Measurements from ENCODE around the gene NDRG2. TPM values are rescaled to one million over a fixed set of nuclear protein-coding genes. Genes with fewer than 3 reads are reported as not detected.
"Not testable (repeated sequence)": the region's sequence is repeated elsewhere in the genome, so short reads cannot be mapped to it uniquely, and the experiment has no call there.

The NDRG2 gene
- total RNA-seq, 1 experiment from 2014 or later: 0.08 TPM

DNA sequence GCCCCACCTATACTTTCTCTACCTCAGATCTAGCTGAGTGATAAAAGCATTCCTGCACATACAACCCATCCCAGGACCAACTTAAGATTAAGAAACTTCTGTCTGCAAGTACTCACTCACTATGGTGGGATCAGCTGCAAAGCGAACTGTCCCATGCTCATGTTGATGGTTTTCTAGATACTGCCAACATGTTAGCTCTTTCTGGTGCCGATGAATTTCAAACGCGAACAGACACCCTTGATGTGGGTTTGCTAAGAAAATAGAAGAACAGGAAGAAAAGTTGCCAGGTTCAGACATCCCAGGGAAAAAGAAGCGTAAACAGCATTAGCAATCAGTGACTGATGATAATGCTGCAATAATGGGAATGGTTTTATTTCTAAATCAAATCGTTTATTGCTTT is 27.3 kb downstream of the NDRG2 start:
- Histone ChIP-seq H3K36me3 (peaks cover 39% of the 10 kb centered on the region), H3K4me3 (no peak overlapping the region), H3K27ac (no peak overlapping the region), H3K27me3 (replicated peaks) (no peaks in the 10 kb centered on the region), H3K4me1 (replicated peaks) (no peaks in the 10 kb centered on the region), H3K9me3 (replicated peaks) (no peaks in the 10 kb centered on the region)
- no peak for DNase-seq (ENCODE audit: low read depth in 1 of 2, low spot score in 2 of 2)

DNA sequence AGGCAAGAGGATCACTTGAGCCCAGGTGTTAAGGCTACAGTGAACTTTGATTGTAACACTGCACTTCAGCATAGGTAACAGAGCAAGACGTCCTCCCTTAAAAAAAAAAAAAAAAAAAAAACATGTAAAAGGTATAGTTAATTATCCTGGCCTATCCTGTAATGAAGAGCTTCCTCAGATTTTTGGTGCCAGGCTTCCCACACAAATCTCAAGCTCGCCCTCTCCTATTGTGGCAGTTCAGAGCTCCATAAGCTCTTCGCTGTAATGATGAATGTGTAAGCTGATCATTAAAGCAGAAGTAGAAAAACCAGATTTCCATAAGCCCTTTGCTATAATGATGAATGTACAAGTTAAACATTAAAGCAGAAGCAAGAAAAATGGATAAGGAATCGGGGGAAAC is 27.7 kb downstream of the NDRG2 start:
- Histone ChIP-seq H3K27ac (no peak overlapping the region), H3K36me3 (peaks cover 43% of the 10 kb centered on the region), H3K4me3 (no peak overlapping the region), H3K9me3 (replicated peaks) (no peaks in the 10 kb centered on the region), H3K27me3 (replicated peaks) (no peaks in the 10 kb centered on the region), H3K4me1 (replicated peaks) (no peaks in the 10 kb centered on the region)
- no peak for DNase-seq (ENCODE audit: low read depth in 1 of 2, low spot score in 2 of 2)

DNA sequence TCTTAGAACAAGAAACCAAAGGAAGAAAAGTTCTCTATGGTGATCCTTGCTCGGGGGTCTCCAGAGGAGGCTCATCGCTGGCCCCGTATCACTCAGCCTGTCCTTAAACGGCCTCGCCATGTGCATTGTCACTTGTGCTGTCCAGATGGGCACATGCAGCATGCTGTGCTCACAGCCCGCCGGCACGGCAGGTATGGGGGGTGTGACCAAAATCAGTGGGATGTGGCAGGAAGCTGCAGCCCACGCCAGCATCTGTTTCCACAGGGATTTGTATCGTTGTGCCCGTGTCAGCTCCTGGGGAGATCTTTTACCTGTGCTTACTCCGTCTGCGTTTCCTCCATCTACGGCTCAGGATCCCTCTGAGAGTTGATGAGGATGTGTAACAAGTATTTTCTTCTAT is 28.3 kb downstream of the NDRG2 start:
- H3K9me3 ChIP-seq (replicated peaks): no peaks in the 10 kb centered on the region
- DNase-seq (ENCODE audit: low read depth in 1 of 2, low spot score in 2 of 2): no peak
- no peak overlapping the region for H3K4me3 ChIP-seq
- H3K36me3 ChIP-seq: peaks cover 49% of the 10 kb centered on the region
- H3K27me3 ChIP-seq (replicated peaks): no peaks in the 10 kb centered on the region
- H3K27ac ChIP-seq: no peak overlapping the region
- no peaks in the 10 kb centered on the region for H3K4me1 ChIP-seq (replicated peaks)

DNA sequence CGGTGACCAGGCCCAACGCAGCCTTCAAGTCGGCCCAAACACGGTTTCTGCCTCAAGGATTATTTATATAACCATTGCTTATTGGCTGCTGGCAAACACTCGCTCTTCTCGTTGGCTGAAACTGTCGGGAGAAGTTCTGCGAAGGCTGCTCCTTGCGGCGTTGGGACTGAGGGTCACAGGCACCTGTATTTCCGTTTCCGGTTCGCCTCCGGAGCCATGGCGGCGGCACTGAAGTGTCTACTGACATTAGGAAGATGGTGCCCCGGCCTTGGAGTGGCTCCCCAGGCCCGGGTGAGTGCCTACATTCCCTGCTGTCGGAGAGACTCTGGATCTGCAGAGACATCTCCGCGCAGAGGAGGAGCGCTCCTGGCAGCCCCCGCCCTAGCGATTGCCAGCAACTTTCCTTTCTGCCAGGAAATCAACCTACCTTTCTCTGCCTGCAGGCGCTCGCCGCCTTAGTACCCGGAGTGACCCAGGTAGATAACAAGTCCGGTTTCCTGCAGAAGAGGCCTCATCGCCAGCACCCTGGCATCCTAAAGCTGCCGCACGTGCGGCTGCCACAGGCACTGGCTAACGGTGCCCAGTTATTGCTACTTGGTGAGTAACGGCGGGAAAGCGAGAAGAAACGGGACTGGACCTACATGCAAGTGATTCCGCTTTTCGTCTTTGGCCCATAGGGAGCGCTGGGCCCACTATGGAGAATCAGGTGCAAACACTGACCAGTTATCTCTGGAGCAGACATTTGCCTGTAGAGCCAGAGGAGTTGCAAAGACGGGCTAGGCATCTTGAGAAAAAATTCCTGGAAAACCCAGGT is 34.9 kb downstream of the NDRG2 start, which contains the start of gene METTL17:
TSS of gene METTL17 (plus strand) at position 194 of the 814 bp plus-strand sequence. CDS start at position 217, 23 bp downstream.
- Histone ChIP-seq H3K27ac (peak within 1 kb of the TSS; percentile 86), H3K27me3 (replicated peaks) (no peaks in the 10 kb centered on the region), H3K4me1 (replicated peaks) (peaks cover 28% of the 10 kb centered on the region), H3K9me3 (replicated peaks) (no peaks in the 10 kb centered on the region), H3K4me3 (peak within 1 kb of the TSS; percentile 68), H3K36me3 (peaks cover 36% of the 10 kb centered on the region)
- DNase-seq (ENCODE audit: low read depth in 1 of 2, low spot score in 2 of 2): peak; percentile 91 to 94

- no peak for DNase-seq (ENCODE audit: low read depth in 1 of 2, low spot score in 2 of 2)
- Histone ChIP-seq H3K9me3 (replicated peaks) (no peaks in the 10 kb centered on the region), H3K27me3 (replicated peaks) (no peaks in the 10 kb centered on the region), H3K27ac (peak overlapping the region; percentile 86), H3K4me1 (replicated peaks) (peaks cover 28% of the 10 kb centered on the region), H3K4me3 (peak overlapping the region; percentile 68), H3K36me3 (peaks cover 31% of the 10 kb centered on the region)
Observed at GRCh38 chr14:20989471-20989786, 35.4 kb downstream of the NDRG2 start.

DNA sequence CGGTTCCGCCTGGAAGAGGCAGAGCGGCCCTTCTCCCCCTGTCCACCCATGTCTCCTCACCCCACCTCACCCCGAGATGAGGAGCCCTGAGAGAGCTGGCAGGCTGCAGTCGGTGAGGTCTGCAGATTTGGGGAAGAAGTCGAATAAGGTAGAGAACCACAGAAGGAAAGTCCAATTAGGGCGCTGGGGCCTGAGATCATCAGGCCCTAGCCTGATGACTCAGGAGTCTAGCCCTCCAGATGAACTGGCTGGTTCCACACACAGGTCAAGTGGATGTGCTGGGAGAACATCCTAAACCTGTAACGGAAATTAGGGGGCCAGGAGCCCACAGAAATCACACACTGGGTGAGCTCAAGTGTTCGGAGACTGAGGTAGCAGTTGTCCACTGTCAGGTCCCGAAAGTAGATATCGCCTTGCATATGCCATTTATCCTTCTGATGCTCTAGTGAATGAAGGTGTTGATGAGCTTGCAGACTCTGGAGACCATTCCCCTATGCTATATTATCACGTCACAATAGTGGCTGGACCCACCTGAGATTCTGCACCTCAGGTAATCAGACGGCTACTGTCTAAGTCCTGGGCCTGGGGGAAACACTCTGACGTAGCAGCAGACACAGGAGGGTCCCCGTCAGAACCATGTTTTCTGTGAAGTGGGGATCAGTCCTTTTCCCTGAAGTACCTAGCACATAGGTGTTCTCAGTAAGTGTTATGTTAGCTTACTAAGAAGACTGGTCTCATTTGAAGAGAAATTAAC is 36.0 kb downstream of the NDRG2 start:
- Histone ChIP-seq H3K4me3 (peak overlapping the region; percentile 68), H3K27ac (peak overlapping the region; percentile 86), H3K9me3 (replicated peaks) (no peaks in the 10 kb centered on the region), H3K36me3 (peaks cover 27% of the 10 kb centered on the region), H3K27me3 (replicated peaks) (no peaks in the 10 kb centered on the region), H3K4me1 (replicated peaks) (peaks cover 28% of the 10 kb centered on the region)
- no peak for DNase-seq (ENCODE audit: low read depth in 1 of 2, low spot score in 2 of 2)

- DNase-seq (ENCODE audit: low read depth in 1 of 2, low spot score in 2 of 2): peak; percentile 45 to 62
- Histone ChIP-seq H3K4me1 (replicated peaks) (peaks cover 28% of the 10 kb centered on the region), H3K36me3 (peaks cover 8% of the 10 kb centered on the region), H3K27ac (peak overlapping the region; percentile 26; the same call in 1 of the 2 replicates), H3K9me3 (replicated peaks) (no peaks in the 10 kb centered on the region), H3K4me3 (no peak overlapping the region), H3K27me3 (replicated peaks) (no peaks in the 10 kb centered on the region)
Observed at GRCh38 chr14:20986811-20987210, 38.0 kb downstream of the NDRG2 start.

GRCh38 chr14:20985650-20986049 is 39.2 kb downstream of the NDRG2 start:
- H3K27me3 ChIP-seq (replicated peaks); H3K4me3 ChIP-seq; H3K36me3 ChIP-seq; H3K27ac ChIP-seq; H3K9me3 ChIP-seq (replicated peaks); DNase-seq (ENCODE audit: low read depth in 1 of 2, low spot score in 2 of 2): not testable (repeated sequence)
- peaks cover 22% of the 10 kb centered on the region for H3K4me1 ChIP-seq (replicated peaks)

GRCh38 chr14:20982646-20983369 is 42.1 kb downstream of the NDRG2 start:
- H3K27me3 ChIP-seq (replicated peaks): no peaks in the 10 kb centered on the region
- H3K4me3 ChIP-seq: no peak overlapping the region
- no peaks in the 10 kb centered on the region for H3K36me3 ChIP-seq
- DNase-seq (ENCODE audit: low read depth in 1 of 2, low spot score in 2 of 2): no peak
- peaks cover 13% of the 10 kb centered on the region for H3K4me1 ChIP-seq (replicated peaks)
- no peak overlapping the region for H3K27ac ChIP-seq
- no peaks in the 10 kb centered on the region for H3K9me3 ChIP-seq (replicated peaks)

DNA sequence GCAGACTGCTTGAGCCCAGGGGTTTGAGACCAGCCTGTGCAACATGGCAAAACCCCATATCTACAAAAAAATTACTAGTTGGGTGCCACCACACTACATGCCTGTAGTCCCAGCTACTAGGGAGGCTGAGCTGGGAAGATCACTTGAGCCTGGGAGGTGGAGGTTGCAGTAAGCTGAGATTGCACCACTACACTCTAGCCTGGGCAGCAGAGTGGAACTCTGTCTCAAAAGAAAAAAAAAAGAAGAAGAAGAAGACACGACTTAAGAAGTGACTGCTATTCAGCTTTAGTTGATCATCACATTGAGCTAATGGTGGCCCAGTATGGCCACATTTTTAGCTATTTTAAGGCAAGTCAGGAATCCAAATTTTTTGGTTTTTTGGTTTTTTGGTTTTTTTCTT is 44.0 kb downstream of the NDRG2 start:
- DNase-seq (ENCODE audit: low read depth in 1 of 2, low spot score in 2 of 2): no peak
- Histone ChIP-seq H3K9me3 (replicated peaks) (no peaks in the 10 kb centered on the region), H3K27me3 (replicated peaks) (no peaks in the 10 kb centered on the region), H3K36me3 (no peaks in the 10 kb centered on the region), H3K27ac (no peak overlapping the region), H3K4me3 (no peak overlapping the region), H3K4me1 (replicated peaks) (no peaks in the 10 kb centered on the region)

GRCh38 chr14:20978687-20979086 is 46.2 kb downstream of the NDRG2 start:
- Histone ChIP-seq H3K4me3 (no peak overlapping the region), H3K27ac (no peak overlapping the region), H3K36me3 (no peaks in the 10 kb centered on the region), H3K9me3 (replicated peaks) (no peaks in the 10 kb centered on the region), H3K27me3 (replicated peaks) (no peaks in the 10 kb centered on the region), H3K4me1 (replicated peaks) (peaks cover 15% of the 10 kb centered on the region)
- no peak for DNase-seq (ENCODE audit: low read depth in 1 of 2, low spot score in 2 of 2)

- H3K4me1 ChIP-seq (replicated peaks): peaks cover 22% of the 10 kb centered on the region
Observed at GRCh38 chr14:20976291-20976690, 48.6 kb downstream of the NDRG2 start.

GRCh38 chr14:20973501-20973900 is 51.4 kb downstream of the NDRG2 start:
- peaks cover 27% of the 10 kb centered on the region for H3K4me1 ChIP-seq (replicated peaks)
- DNase-seq (ENCODE audit: low read depth in 1 of 2, low spot score in 2 of 2): no peak
- no peaks in the 10 kb centered on the region for H3K36me3 ChIP-seq
- H3K4me3 ChIP-seq: no peak overlapping the region
- H3K27ac ChIP-seq: no peak overlapping the region
- no peaks in the 10 kb centered on the region for H3K9me3 ChIP-seq (replicated peaks)
- H3K27me3 ChIP-seq (replicated peaks): no peaks in the 10 kb centered on the region

More at GRCh38 chr14:20976291-20976690, 48.6 kb downstream of the NDRG2 start:
- Histone ChIP-seq H3K36me3 (no peaks in the 10 kb centered on the region), H3K27me3 (replicated peaks) (no peaks in the 10 kb centered on the region), H3K9me3 (replicated peaks) (no peaks in the 10 kb centered on the region), H3K4me3 (no peak overlapping the region), H3K27ac (no peak overlapping the region)
- DNase-seq (ENCODE audit: low read depth in 1 of 2, low spot score in 2 of 2): no peak

- peaks cover 27% of the 10 kb centered on the region for H3K4me1 ChIP-seq (replicated peaks)
- peaks cover 10% of the 10 kb centered on the region; the same call in 1 of the 2 replicates for H3K27me3 ChIP-seq (replicated peaks)
- no peak for DNase-seq (ENCODE audit: low read depth in 1 of 2, low spot score in 2 of 2)
- no peak overlapping the region for H3K27ac ChIP-seq
- no peaks in the 10 kb centered on the region for H3K36me3 ChIP-seq
- H3K9me3 ChIP-seq (replicated peaks): no peaks in the 10 kb centered on the region
- peak overlapping the region; percentile 45 for H3K4me3 ChIP-seq
Observed at GRCh38 chr14:20971705-20972021, 53.2 kb downstream of the NDRG2 start.
